Liver (tissue), 2 donors: Measurements from ENCODE around the gene EIF2B5.

Experiments
- FOXA1 ChIP-seq: IDR thresholded peaks from 2 replicates; pipeline ENCODE4 v1.6.1; 2016; ENCODE audit warnings: antibody characterized with exemption
- TAF1 ChIP-seq: conservative IDR thresholded peaks from 2 replicates; pipeline ENCODE4 v1.6.1; 2016; ENCODE audit warnings: antibody characterized with exemption, mild to moderate bottlenecking
- donor health status: healthy.

- TF ChIP-seq FOXA1: no peak
- no peak for TF ChIP-seq TAF1
These were observed 5.3 kb downstream of the EIF2B5 start for GRCh38 chr3:184140436-184140835.
